Mucosa of descending colon (tissue), 3 donors: ENCODE measurements around the gene ITIH5. TPM values are rescaled to one million over a fixed set of nuclear protein-coding genes. Genes with fewer than 3 reads are reported as not detected.

Experiments
- ATAC-seq: fragments of 200-7000 bp; cut with Tn5 transposase; one replicate; pipeline ENCODE4 v1.9.1; 2020; ENCODE audit warnings: mild to moderate bottlenecking, moderate library complexity
- DNase-seq, 3 donors: peaks; one replicate each; pipeline ENCODE4 v3.0.0-alpha.2; 2020
- H3K36me3 ChIP-seq: fragments of 200-600 bp; one replicate; pipeline ENCODE4 v1.8.0; 2021; ENCODE audit warnings: low read depth, mild to moderate bottlenecking
- H3K4me1 ChIP-seq: fragments of 200-600 bp; one replicate; pipeline ENCODE4 v1.8.0; 2021; ENCODE audit warnings: low read depth, mild to moderate bottlenecking
- H3K4me3 ChIP-seq: fragments of 200-600 bp; one replicate; pipeline ENCODE4 v1.8.0; 2021; ENCODE audit warnings: mild to moderate bottlenecking
- H3K9me3 ChIP-seq: fragments of 200-600 bp; one replicate; pipeline ENCODE4 v1.8.0; 2021; ENCODE audit warnings: mild to moderate bottlenecking
- CTCF ChIP-seq: fragments of 200-600 bp; IDR thresholded peaks from one replicate; pipeline ENCODE4 v1.8.0; 2022; ENCODE audit warnings: antibody characterized with exemption, mild to moderate bottlenecking
- intact Hi-C, 2 donors: fragments of 100-400 bp; cut with DNase I in 1 of 2; cut with micrococcal nuclease in 1 of 2; formaldehyde crosslinking; loops; one replicate each; pipeline versions ENCODE4 v1.11.0 to v1.11.1; 2022; cut with DNase I, micrococcal nuclease
- total RNA-seq, 3 donors: library from RNA; stranded (reverse); fragmentation: NEBNext Ultra II Directional in 2 of 3; extraction: Animal tissue kit (Norgen Biotek cat#: 25700) in 2 of 3; gene quantifications; one replicate each; pipeline versions ENCODE4 v1.2.1 to v1.2.4, GENCODE V29; 2021 to 2023
- donor health status: DM: no; HTN: no; CAD: no; lungs with moderate emphysema.
- donor health status: DM: no; HTN: no; CAD: no.
- donor health status: DM: no; HTN: yes; CAD: no.

ITIH5 gene
- total RNA-seq, 3 donors from 2014 or later: 5.0 to 46.6 (median 8.1) TPM

GRCh38 chr10:7605565-7606295 lies 61.0 kb downstream of the ITIH5 start:
- Histone ChIP-seq H3K36me3 (no peaks in the 10 kb centered on the region), H3K4me3 (no peak overlapping the region), H3K4me1 (peaks cover 2% of the 10 kb centered on the region), H3K9me3 (no peaks in the 10 kb centered on the region)
- no peak for TF ChIP-seq CTCF
- intact Hi-C loops: no loop called here
- no peak for DNase-seq
- ATAC-seq: no peak

- no peaks in the 10 kb centered on the region for H3K36me3 ChIP-seq
- DNase-seq (no peak), ATAC-seq (no peak)
- H3K4me1 ChIP-seq: no peaks in the 10 kb centered on the region
- TF ChIP-seq CTCF: no peak
- intact Hi-C loops: no loop called here
- H3K9me3 ChIP-seq: no peaks in the 10 kb centered on the region
- no peak overlapping the region for H3K4me3 ChIP-seq
Observed at GRCh38 chr10:7601023-7601656, 65.6 kb downstream of the ITIH5 start.

GRCh38 chr10:7598771-7599170 lies 68.0 kb downstream of the ITIH5 start:
- no peaks in the 10 kb centered on the region for H3K36me3 ChIP-seq
- TF ChIP-seq CTCF: no peak
- no peak for ATAC-seq
- no peaks in the 10 kb centered on the region for H3K4me1 ChIP-seq
- DNase-seq: no peak
- H3K9me3 ChIP-seq: no peaks in the 10 kb centered on the region
- no peak overlapping the region for H3K4me3 ChIP-seq
- intact Hi-C loops: no loop called here

GRCh38 chr10:7596356-7596755 lies 70.4 kb downstream of the ITIH5 start:
- H3K4me3 ChIP-seq: no peak overlapping the region
- intact Hi-C loops: no loop called here
- no peaks in the 10 kb centered on the region for H3K4me1 ChIP-seq
- H3K36me3 ChIP-seq: no peaks in the 10 kb centered on the region
- ATAC-seq (no peak), DNase-seq (no peak)
- no peaks in the 10 kb centered on the region for H3K9me3 ChIP-seq
- no peak for TF ChIP-seq CTCF

GRCh38 chr10:7593905-7594304 lies 72.9 kb downstream of the ITIH5 start:
- Histone ChIP-seq H3K4me1 (no peaks in the 10 kb centered on the region), H3K9me3 (no peaks in the 10 kb centered on the region), H3K36me3 (no peaks in the 10 kb centered on the region), H3K4me3 (no peak overlapping the region)
- ATAC-seq (no peak), DNase-seq (no peak)
- intact Hi-C loops: no loop called here
- TF ChIP-seq CTCF: no peak
